B cell (primary cell): Measurements from ENCODE around the gene IRF2BP1.

Source experiments
- CTCF ChIP-seq: fragments of 200-600 bp; IDR thresholded peaks from one replicate; pipeline ENCODE4 v1.8.0; 2022; ENCODE audit warnings: antibody characterized with exemption, mild to moderate bottlenecking
- EZH2 ChIP-seq: IDR thresholded peaks from 2 replicates; pipeline ENCODE4 v1.6.1; 2012; ENCODE audit warnings: borderline replicate concordance, low read depth, mild to moderate bottlenecking, moderate library complexity, low read length; ENCODE audit not compliant: insufficient read depth, poor library complexity, severe bottlenecking

GRCh38 chr19:45927565-45928261, 41.8 kb upstream of the IRF2BP1 start:
- TF ChIP-seq CTCF: no peak
- TF ChIP-seq EZH2: no peak
